Pons (tissue), 1 donor: ENCODE measurements around the gene ZMYND12.
"Not testable (repeated sequence)": the region's sequence is repeated elsewhere in the genome, so short reads cannot be mapped to it uniquely, and the experiment has no call there.

Experiments
- DNase-seq: peaks from one replicate; pipeline ENCODE4 v3.0.0-alpha.2; 2016; ENCODE audit warnings: low spot score

ZMYND12 gene, protein sequence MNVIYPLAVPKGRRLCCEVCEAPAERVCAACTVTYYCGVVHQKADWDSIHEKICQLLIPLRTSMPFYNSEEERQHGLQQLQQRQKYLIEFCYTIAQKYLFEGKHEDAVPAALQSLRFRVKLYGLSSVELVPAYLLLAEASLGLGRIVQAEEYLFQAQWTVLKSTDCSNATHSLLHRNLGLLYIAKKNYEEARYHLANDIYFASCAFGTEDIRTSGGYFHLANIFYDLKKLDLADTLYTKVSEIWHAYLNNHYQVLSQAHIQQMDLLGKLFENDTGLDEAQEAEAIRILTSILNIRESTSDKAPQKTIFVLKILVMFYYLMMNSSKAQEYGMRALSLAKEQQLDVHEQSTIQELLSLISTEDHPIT

DNA sequence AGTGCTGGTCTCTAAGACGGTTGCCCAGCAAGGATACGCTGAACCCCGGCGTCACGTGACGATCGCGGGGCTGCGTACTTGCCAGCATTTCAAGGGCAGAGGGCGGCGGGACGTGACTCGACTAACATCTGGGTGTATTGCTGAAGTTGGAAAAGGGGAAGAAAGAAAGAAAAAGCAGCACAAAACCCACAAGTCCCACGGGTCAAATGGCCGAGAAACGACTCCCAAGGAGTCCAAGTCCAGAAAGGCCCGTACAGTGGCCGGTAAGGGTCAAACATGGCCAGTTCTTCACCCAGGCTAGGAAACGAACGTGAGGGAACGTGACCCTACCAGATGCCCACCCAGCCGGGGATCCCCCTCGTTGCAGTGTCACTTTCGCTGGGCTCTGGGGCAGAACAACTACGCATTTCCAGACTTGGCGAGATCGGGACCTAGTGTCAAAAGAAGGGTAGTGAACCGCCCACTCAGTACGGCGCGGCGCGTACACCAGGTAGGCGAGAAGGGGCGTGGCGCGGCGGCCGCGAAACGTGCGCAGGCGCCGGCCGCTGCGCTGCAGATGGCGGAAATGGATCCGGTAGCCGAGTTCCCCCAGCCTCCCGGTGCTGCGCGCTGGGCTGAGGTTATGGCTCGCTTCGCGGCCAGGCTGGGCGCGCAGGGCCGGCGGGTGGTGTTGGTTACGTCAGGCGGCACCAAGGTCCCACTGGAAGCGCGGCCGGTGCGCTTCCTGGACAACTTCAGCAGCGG, at the start of gene ZMYND12, which contains the start of gene PPCS:
Gene ZMYND12, minus strand, starts transcription at position 13 of the 744 bp plus-strand sequence. CDS start 25 bp downstream, outside the sequence.
Gene PPCS, plus strand, starts transcription at position 534 of the 744 bp plus-strand sequence. Its CDS starts 23 bp downstream, at position 557.
- peak; percentile 88 for DNase-seq

GRCh38 chr1:42504535-42505128, 48.8 kb upstream of the ZMYND12 start:
- DNase-seq: no peak

DNA sequence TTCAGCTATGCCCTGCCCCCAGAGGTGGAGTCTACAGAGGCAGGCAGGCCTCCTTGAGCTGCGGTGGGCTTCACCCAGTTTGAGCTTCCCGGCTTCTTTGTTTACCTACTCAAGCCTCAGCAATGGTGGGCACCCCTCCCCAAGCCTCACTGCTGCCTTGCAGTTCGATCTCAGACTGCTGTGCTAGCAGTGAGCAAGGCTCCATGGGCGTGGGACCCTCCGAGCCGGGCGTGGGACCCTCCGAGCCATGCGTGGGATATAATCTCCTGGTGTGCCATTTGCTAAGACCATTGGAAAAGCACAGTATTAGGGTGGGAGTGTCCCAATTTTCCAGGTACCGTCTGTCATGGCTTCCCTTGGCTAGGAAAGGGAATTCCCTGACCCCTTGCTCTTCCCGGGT, 46.2 kb upstream of the ZMYND12 start:
- not testable (repeated sequence) for DNase-seq

- no peak for DNase-seq
Measured at GRCh38 chr1:42490237-42490636, 34.4 kb upstream of the ZMYND12 start.

GRCh38 chr1:42484382-42484781, 28.6 kb upstream of the ZMYND12 start:
- DNase-seq: no peak

GRCh38 chr1:42482635-42483153, 26.9 kb upstream of the ZMYND12 start:
- no peak for DNase-seq

GRCh38 chr1:42480921-42481320, 25.1 kb upstream of the ZMYND12 start:
- no peak for DNase-seq

DNA sequence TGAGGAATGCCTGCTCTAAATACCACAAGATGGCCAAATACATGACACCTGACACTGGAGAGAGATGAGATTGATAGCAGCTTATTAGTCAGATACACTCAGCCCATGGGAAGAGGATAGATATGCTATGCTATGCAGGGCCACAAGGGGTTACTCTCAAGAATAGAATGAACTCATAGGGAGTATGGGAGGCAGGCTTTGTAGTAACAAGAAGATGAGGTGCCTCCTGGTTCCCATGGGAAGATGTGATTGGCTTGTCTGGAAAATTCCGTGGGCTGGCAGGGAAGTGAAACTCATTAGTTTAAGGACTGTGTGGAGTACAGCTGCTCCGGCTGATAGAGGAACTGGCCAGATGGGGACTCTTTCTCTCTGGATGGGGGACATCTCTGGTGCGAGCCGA, 23.8 kb upstream of the ZMYND12 start:
- no peak for DNase-seq

GRCh38 chr1:42477775-42478174, 22.0 kb upstream of the ZMYND12 start:
- DNase-seq: no peak

GRCh38 chr1:42477354-42477753, 21.5 kb upstream of the ZMYND12 start:
- not testable (repeated sequence) for DNase-seq

DNA sequence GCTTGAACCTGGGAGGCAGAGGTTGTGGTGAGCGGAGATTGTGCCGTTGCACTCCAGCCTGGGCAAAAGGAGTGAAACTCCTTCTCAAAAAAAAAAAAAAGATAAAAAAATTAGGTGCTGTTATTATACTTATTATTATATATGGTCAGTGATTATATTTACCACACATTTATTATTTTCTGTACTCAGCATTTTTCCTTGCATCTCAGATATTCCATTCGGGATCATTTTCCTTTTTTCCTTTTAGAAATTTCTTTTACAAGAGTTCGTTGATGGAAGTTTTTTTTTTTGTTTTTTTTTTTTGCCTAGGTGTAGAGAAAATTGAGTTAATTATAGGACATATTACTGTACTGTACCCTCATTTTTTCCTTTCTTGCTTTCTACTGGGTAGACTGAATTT, 20.8 kb upstream of the ZMYND12 start:
- no peak for DNase-seq

GRCh38 chr1:42469727-42470126, 13.9 kb upstream of the ZMYND12 start:
- no peak for DNase-seq

DNA sequence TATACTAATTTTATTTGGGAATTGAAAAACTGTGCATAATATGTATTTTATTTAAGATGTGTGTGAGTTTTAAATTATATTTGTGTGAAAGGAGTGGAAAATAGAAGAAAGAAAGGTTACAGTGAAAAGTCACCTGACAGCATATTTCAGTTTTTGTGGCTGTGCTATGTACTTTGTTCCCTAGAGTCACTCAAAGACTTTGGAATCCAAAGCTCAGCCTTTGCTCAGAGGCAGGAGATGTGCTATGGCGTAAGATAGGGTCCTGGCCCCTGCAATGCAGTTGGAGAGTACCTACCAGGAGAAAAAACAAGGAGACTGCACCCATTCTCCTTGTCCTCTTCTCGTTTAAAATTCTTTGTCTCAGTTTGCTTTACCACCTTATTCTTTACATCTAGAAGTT, 10.2 kb upstream of the ZMYND12 start:
- DNase-seq: no peak

- DNase-seq: no peak
Measured at GRCh38 chr1:42463921-42464320, 8.1 kb upstream of the ZMYND12 start.

DNA sequence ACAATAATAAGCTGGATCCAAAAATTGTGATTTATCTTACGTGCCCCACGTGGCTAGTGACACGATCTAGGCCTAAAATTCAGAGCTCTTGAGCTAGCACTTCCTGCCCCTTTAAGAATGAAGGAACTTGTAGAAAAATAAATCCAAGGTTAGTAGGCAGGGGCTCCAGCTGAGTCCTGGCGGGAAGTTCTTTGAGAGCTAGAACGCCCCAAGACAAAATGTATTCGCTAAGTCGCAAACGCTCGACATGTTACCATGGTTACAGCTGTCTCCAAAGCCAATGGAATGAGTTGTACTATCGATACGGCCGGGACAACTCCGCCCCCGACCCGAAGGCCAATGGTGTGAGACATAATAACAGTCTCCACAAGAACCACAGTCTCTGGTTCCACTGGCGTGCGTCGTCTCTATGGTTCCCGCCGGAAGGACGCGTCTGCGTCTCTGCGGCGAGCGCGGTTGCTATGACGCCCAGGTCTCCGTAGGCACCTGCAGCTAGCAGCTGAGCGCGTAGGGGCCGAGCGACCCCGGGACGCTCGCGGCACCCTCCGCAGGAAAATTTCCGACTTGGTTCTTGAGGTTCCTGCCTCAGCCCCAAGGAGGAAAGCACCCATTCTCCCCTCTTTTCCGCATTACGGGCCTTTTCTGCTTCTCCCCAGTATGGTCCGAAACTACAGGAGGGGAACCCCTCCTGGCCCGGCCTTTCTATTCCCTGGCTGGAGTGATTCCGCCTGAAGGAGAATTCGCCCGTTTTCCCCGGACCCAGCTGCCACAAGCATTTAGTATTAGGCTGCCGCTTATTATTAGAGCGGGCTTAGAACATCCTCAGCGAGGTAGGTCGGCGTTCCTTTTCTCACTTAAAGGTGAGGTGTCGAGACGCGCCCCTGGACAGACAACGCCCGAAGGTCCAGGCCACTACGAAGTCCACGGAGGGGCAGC, 7.3 kb upstream of the ZMYND12 start, which contains the start of gene CCDC30:
Gene CCDC30, plus strand, starts transcription at position 459 of the 936 bp plus-strand sequence. CDS start 17,266 bp downstream, outside the sequence.
- peak; percentile 97 for DNase-seq

DNA sequence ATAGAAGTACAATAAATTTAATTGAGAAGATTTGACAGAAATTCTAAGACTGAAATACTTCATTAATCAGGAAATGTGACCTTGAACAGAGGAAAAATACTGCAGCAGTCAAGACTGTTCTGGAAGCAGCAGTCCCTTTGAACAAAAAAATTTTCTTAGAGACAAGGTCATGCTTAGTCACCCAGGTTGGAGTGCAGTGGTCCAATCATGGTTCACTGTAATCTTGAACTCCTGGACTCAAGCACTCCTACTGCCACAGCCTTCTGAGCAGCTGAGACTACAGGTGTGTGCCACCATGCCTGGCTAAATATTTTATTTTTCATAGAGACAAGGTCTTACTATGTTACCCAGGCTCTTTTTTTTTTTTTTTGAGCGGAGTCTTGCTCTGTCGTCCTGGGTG, 5.4 kb upstream of the ZMYND12 start:
- DNase-seq: no peak

DNA sequence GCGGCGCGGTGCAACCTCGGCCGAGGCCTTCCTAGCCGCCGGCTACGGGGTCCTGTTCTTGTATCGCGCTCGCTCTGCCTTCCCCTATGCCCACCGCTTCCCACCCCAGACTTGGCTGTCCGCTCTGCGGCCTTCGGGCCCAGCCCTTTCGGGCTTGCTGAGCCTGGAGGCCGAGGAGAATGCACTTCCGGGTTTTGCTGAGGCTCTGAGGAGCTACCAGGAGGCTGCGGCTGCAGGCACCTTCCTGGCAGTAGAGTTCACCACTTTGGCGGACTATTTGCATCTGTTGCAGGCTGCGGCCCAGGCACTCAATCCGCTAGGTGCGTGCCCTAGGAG, 900 bp upstream of the ZMYND12 start:
- DNase-seq: peak; percentile 47

- DNase-seq: no peak
Measured at GRCh38 chr1:42454403-42454802, 1.4 kb downstream of the ZMYND12 start.

DNA sequence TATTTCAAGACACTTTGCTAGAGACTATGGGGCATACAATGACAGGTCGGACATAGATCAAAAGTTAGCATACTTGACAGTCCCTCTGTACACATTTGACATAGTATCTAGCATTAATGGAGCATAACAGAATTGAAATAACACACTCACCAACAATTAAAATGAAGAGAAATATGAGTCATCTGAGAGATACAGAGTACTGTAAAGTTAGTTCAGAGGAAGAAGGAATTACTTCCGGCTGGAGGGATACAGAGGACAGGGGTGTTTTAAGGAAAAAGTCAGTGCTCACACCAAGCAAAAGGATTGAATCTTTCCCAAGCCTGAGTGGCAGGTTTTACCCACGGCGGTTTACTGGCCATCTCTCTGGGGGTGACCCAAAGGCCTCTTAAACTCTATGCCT, 2.4 kb downstream of the ZMYND12 start:
- DNase-seq: no peak

DNA sequence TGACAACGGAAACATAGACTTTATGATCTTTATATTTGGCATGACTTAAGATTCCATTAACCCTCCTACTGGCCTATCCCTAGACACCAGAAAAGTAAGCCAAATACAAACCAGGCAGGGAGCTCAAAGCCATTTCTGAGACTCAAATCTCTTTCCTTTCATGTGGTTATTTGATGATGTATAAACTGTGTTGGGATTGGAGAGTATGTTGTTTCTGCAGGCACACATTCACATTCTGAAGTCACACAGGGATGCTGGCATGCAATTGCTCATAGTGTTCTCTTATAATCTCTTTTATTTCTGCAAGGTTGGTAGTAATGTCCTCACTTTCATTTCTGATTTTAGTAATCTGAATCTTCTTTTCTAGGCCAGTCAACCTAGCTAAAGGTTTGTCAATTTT, 5.8 kb downstream of the ZMYND12 start:
- DNase-seq: no peak

- DNase-seq: no peak
Measured at GRCh38 chr1:42449256-42449655, 6.6 kb downstream of the ZMYND12 start.
